Activated effector memory CD4-positive, alpha-beta T cell treated with Interleukin-2 at 50 U/mL for 16 hours (primary cell): ENCODE results near the gene CENPF.

Source experiments
- DNase-seq: peaks from one replicate; pipeline ENCODE4 v3.0.0-alpha.2; 2020

The CENPF gene

DNA sequence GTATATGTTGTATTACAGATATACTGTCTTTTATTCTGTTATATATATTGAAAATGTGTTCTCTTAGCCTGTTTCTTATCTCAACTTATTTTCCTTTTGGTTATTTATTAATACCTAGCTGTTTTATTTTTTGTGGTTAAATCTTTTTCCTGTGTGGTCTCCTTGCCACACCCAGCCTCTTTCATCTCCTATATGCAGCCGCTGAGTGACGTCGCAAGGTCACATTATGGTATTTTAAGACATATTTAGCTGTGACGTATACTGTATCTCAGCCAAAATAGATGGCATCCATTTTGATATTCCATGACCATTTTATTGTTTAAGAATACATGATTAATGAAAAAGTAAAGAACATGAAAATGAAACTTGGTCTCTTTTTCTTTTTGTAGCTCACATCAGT lies 29.1 kb downstream of the CENPF start:
- no peak for DNase-seq

DNA sequence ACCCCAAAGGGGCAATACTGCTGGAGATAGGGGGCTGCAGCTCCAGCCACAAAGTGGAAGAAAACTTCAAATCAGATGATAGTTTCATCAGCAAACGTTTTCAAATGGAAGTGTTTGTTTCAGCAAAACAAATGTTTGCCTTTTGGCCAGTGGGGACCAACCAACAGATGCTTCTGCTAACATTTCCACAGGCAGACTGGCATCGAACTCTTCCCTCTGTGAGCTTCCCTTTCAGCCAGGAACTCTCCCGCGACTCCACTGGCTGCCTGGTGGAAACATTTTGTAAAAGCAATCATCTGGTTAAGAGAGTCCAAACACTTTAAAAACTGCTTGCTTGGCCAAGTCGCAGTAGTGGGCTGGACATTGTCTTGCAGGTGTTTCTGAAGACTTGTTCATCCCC lies 30.7 kb downstream of the CENPF start:
- no peak for DNase-seq

DNA sequence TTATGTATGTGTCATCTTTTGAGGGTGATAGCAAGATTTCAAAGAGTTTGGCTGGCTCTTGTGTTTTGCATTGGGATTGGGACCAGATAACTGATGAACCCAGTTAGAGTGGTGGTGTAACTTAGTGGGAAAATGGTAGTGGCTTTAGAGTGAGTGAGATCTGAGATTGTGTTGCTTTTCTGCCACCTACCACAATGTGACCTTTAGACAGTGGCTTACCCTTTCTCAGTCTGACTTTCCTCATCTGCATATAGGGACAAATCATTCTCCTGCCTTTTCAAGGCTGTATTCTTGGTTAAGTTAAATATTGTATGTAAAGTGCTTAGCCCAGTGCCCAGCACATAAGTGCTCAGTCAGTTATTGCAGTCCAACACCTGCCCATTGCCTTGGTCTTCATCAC lies 31.3 kb downstream of the CENPF start:
- no peak for DNase-seq

DNA sequence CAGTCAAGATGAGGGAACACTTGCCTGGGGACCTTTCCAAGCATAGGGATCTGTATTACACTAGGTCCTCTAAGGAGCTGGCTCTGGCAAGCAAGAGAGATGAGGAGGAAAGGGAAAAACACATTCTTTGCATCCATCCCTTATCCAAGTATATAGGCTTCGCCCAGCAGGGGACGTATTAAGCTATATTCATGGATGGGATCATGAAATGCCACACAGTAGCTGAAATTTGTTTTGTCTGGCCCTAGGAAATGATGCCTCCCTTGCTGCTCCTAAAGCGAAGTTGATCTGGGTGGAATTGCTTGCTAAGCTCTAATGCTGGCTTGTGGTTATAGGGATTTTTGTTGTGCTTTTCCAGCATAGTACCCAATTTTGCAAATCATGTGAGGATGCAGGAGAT lies 32.1 kb downstream of the CENPF start:
- no peak for DNase-seq

DNA sequence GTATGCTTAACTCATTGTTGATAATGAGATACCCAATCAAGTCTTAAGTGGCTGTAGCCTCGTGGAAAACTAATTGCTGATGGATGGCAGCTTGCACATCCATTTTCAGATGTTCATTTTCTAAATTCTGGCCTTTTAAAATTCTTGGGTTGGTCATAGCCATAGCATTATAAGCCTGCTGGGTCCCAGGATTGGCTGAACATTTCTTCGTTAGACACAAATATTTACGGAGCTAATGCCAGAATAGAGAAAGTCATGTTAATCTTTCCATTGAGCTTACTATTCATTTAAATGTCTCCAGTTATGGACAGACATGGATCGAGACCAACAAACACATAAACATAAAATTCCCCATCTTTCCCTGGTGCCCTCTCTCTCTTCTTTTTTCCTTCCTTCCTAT lies 32.5 kb downstream of the CENPF start:
- no peak for DNase-seq

DNA sequence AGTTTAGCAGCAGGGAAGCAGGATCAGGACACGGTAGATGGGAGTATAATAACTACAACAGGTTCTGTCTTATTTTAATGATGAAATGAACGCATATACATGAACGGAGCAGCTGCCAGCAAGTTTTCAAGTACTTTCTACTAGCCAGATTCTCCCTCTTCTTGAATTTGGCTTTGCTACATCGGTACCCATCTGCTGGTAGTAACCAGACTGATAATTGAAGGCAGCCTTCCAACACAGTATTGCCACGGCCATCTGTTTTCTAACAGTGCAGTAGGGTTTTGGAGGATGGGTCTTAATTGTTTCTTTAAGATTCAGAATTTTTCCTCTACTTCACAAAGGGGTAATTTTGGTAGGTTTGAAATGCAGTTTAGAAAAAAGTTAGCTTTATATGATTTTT lies 33.4 kb downstream of the CENPF start:
- DNase-seq: no peak

DNA sequence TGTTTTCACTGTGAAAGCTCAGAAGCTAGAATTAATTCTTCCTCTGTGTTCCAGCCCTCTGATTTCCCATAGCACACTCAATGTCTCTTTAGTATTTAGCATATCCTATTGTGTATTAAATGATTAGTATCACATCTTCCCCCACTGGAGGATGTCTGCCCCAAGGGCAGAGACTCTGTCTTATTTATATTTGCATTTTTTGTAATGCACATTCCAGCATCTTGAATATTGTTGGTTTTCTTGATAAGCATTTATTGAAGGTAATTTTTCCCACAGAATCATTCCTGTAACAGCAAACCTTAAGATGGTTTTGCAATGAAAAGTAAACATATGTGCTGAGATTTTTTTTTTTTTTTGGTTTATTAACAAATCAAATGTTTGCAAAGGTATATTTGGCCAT lies 34.1 kb downstream of the CENPF start:
- DNase-seq: no peak

DNA sequence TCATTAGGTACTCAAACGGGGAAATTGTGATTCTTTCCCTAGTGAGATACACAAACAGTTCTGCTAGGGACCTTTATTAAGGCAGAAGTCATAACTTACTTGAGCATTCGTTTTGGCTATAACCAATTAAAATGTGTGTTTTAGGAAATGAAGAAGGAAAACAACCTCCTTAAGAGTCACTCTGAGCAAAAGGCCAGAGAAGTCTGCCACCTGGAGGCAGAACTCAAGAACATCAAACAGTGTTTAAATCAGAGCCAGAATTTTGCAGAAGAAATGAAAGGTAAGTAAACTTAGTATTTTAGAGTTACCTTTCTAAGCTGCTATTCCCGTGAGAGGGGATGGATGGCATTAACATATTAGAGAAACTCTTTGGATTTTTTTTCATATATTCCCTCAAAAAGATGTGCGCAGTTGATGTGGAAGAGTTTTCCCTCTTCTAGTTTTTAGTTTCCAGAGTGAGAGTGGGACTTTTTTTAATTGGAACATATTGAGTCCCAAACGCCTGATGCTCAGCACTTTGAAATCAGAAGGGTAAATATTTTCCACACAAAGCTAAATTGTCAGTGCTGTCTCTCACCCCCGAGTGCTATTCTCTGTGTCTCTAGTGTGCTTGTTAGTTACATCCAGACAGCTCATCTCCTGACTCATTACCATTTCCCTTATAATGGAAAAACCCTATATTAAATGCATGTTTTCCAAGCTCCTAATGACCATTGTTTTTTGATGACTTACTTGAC lies 34.9 kb downstream of the CENPF start:
- DNase-seq: no peak

DNA sequence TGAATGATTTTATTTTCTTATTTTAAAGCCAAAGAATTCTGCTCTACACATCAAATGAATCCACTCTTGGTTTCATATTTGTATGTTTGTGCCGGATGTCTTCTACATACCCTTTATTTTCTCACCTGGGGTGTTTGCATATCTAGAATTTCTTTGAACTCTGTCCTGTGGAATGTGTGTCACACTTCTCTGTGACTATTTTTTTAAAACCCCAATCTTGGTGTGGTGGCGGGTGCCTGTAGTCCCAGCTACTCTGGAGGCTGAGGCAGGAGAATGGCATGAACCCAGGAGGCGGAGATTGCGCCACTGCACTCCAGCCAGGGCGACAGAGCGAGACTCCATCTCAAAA lies 35.4 kb downstream of the CENPF start:
- no peak for DNase-seq

DNA sequence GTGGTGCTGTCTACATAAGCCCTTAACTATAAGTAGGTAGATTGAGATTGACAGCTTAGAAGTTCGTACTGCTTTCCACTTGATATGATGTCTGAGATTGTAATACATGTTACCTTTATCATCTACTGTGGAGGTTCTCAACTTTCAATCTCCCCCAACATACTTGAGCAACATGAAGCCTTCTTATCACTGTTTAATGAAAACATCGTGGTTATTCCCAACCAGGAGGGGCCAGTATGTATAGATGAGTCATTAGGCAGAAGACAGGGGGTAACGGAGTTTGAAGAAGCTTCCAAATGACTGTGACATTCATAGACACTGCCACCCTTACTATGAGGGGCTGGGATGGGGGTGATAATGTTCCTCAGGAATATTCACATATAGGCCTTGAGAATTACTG lies 36.0 kb downstream of the CENPF start:
- no peak for DNase-seq

DNA sequence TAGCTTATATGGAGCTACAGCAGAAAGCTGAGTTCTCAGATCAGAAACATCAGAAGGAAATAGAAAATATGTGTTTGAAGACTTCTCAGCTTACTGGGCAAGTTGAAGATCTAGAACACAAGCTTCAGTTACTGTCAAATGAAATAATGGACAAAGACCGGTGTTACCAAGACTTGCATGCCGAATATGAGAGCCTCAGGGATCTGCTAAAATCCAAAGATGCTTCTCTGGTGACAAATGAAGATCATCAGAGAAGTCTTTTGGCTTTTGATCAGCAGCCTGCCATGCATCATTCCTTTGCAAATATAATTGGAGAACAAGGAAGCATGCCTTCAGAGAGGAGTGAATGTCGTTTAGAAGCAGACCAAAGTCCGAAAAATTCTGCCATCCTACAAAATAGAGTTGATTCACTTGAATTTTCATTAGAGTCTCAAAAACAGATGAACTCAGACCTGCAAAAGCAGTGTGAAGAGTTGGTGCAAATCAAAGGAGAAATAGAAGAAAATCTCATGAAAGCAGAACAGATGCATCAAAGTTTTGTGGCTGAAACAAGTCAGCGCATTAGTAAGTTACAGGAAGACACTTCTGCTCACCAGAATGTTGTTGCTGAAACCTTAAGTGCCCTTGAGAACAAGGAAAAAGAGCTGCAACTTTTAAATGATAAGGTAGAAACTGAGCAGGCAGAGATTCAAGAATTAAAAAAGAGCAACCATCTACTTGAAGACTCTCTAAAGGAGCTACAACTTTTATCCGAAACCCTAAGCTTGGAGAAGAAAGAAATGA lies 37.6 kb downstream of the CENPF start:
- DNase-seq: no peak

DNA sequence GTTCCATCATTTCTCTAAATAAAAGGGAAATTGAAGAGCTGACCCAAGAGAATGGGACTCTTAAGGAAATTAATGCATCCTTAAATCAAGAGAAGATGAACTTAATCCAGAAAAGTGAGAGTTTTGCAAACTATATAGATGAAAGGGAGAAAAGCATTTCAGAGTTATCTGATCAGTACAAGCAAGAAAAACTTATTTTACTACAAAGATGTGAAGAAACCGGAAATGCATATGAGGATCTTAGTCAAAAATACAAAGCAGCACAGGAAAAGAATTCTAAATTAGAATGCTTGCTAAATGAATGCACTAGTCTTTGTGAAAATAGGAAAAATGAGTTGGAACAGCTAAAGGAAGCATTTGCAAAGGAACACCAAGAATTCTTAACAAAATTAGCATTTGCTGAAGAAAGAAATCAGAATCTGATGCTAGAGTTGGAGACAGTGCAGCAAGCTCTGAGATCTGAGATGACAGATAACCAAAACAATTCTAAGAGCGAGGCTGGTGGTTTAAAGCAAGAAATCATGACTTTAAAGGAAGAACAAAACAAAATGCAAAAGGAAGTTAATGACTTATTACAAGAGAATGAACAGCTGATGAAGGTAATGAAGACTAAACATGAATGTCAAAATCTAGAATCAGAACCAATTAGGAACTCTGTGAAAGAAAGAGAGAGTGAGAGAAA lies 38.4 kb downstream of the CENPF start:
- DNase-seq: no peak

DNA sequence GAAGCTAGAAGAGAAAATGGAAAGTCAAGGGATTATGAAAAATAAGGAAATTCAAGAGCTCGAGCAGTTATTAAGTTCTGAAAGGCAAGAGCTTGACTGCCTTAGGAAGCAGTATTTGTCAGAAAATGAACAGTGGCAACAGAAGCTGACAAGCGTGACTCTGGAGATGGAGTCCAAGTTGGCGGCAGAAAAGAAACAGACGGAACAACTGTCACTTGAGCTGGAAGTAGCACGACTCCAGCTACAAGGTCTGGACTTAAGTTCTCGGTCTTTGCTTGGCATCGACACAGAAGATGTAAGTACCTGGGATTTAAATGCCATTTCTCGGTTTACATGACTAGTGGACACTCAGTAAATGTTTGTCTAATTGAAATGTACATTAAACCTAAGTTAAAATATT lies 40.0 kb downstream of the CENPF start:
- DNase-seq: no peak

DNA sequence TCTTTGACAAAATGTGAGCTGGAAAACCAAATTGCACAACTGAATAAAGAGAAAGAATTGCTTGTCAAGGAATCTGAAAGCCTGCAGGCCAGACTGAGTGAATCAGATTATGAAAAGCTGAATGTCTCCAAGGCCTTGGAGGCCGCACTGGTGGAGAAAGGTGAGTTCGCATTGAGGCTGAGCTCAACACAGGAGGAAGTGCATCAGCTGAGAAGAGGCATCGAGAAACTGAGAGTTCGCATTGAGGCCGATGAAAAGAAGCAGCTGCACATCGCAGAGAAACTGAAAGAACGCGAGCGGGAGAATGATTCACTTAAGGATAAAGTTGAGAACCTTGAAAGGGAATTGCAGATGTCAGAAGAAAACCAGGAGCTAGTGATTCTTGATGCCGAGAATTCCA lies 42.7 kb downstream of the CENPF start:
- no peak for DNase-seq

DNA sequence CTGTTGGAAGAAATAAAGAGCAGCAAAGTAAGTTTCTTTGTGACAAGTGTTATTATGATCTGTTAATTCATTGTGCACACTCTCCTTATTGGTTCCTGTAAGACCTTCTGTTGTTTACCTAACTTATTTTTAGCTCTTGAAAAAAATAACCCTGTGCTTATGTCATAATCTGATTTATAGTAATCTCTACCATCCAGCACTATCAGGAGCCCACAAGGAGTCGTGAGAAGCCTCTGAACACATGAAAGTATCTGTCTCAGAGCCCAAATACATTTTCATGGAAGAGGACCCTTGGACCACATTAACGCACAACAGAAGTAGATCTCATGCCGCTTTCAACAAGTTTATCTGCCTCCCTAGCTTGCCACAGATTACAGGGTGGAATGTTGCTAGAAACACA lies 45.8 kb downstream of the CENPF start:
- DNase-seq: no peak

DNA sequence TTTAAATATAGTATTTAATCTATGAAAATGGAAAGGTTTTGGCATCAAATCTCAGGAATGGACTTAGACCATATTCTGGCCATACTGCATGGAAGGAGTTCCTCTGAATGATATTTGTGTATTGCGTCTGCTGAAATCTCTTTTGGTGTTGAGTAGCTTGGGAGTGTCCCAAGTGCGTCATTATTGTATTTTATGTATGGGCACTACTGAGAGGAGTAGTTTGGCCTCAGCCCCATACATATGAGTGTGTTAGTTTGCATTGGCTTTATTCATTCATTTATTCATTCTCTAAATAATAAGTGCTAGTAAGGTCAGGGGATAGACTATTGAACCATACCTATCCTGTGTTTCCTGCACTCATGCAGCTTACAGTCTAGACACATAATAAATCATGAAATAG lies 46.6 kb downstream of the CENPF start:
- DNase-seq: no peak

DNA sequence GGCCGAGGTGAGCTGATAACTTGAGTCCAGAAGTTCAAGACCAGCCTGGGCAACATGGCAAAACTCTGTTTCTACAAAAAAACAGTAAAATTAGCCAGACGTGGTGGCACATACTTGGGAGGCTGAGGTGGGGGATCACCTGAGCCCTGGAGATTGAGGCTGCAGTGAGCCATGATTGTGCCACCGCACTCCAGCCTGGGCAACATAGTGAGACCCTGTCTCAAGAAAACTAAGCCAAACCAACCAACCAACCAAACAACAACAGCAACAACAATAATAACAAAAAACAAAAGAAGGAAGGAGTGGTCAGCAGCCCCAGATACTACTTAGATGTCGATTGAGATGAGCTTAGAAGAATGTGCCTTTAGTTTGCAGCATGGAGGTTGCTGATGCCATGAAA lies 47.7 kb downstream of the CENPF start:
- no peak for DNase-seq

DNA sequence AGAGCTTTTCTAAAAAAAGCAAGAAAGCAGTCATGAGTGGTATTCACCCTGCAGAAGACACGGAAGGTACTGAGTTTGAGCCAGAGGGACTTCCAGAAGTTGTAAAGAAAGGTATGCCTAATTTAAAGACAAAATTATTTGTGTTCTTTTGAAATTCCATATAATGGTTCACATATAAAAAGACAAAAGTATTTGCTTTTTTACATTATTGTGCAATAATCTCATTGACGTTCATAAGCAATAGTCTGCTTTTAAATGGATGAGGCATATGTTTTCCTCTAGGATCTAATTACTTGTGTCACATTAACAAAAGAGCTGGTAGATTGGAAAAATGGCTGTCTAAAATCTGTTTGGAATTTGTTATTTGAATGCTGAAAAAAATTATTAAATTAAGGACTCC lies 54.3 kb downstream of the CENPF start:
- no peak for DNase-seq

DNA sequence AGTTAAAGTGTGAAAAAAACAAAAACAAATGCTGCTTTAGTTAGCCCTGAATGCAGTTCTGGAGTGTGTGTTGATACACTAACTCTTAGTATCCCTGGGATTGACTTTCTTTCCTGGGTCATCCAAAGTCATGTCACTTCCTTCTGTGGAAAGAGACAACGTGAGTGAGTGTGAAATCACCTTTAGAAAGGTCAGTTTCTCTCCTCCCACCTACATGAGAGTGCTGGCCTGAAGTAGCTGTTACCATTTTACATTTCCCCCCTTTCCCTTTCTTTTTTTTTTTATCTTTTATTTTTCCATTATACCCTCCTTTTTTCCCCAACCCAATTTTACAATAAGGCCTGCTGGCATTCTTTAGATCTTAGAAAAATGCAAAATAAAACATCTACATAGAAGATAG lies 55.2 kb downstream of the CENPF start:
- no peak for DNase-seq

DNA sequence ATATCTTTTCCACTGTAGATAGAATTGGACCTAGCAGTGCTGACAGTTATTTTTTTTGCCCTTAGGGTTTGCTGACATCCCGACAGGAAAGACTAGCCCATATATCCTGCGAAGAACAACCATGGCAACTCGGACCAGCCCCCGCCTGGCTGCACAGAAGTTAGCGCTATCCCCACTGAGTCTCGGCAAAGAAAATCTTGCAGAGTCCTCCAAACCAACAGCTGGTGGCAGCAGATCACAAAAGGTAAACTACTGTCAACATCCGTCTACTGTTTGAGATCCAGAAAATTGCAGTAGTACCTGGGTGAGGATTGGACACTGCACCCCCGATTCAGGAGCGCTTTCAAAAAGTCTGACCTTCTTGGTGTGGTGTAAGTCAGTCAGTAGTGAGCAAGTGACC lies 55.8 kb downstream of the CENPF start:
- DNase-seq: no peak

DNA sequence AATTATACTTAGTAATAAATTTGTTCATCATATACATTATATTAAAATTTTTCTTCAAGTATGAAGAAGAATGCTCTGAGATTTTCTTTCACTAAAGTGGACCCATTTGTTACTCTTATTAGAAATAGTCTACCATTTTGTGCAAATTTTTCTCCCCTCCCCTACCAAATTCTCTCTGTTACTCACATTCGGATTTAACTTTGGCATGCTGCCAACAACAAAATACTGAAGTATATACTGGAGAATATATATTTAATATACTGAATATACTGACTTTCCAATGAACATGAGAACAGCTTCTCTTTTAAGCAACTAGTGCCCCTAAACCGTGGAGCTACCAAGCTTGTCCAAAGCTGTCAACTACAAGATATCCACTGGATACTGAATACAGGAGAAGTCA lies 57.2 kb downstream of the CENPF start:
- DNase-seq: no peak

DNA sequence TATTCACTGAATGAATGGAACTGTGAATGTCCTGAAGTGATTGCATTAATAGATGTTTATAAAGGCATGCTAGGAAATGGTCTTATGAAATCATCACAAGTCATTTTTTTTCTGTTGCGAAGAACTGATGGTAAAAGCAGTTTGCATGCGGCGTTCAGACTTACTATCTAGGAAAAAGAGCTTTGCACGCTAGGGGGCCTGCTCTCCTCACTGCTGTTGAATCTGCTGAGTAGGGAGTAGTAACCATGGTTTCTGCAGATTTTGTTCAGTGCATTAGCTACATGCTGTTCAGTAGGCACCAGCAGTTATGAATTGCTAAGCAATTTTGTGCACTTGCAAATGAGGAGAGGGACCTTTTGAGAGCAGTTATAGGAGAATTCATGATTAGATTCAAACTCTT lies 57.9 kb downstream of the CENPF start:
- DNase-seq: no peak

DNA sequence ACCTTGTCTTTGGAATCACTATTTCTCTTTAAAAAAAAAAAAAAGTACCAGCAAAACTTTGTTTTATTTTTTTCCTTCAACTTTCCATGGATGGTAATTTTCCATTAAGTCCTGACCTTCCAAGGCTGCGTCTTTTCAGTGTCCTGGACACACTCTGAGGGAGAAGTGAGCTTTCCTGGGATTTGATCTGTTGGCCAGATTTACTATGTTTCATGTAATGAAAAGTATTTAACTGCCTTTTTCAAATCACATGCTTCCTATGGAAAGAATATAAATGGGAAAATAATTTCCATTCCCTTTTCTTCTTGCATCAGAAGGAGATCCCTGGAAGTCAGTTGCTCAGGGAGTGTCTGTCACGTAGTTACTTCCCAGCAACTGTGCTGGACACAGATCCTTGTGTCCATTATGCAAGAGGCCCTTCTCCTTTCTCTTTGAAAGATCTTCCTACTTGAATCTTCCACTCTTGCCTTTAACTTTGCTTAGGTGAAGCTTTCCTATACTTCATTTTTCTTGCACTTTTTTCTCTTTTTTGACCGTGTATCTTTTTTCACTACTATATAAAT lies 59.3 kb downstream of the CENPF start:
- no peak for DNase-seq
